ENCODE results near the gene TBX4. TPM values are rescaled to one million over a fixed set of nuclear protein-coding genes. Genes with fewer than 3 reads are reported as not detected.

Gene TBX4
- polyA plus RNA-seq, 2 of the 4 experiments (the other 2 are of a cell fraction) = 0.17 to 0.18 TPM

DNA sequence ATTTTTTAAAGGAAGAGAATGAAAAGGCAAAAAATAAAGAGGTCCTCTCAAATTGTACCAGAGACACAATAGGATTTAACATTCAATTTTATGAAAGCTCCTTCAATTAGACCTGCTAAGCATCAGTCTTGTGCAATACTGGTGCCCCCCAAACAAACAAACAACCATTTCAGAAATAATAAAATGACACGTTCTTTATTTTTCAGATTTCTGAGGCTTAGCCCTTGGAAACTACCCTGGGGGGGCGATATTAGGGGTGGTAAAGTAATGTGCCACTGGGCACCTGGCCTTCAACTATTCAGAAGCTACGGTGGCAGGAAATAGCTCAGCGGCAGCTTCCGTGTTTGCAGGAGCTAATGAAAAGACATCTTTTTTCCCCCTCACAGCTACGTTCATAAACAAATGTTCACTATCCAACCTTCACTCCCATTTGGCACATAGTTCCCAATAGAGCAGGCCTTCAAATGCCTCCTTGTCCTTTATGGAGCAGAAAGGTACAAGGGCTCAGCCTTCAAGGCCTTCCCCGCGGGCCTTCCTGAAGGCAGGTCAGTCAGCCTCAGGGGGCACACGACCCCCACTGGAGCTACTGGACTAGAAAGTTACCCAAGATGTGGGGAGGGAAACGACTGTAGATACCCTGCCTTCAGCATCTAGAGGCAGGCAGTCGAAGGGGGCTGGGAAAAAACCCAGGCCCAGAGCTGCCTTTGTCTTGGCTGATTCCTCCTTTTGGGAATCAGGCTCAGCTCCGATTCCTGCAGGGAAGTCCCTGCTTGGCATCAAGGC lies 44.1 kb downstream of the TBX4 start:
- 73% methylated on average over 12 of the region's 12 CpGs for WGBS (ENCODE audit: missing lambda C conversion rate)
- no peak overlapping the region for H3K27ac ChIP-seq
- H3K4me2 ChIP-seq = no peak overlapping the region
- peaks cover 11% of the 10 kb centered on the region; the same call in 2 of the 3 replicates for H3K4me1 ChIP-seq
- ChIA-PET CTCF (interaction anchor here (0.9 to 1.8 kb wide), 6 partner anchors 14 to 96 kb away, joined by 3 to 10 read pairs (median 3); no protein-coding TSS in a partner anchor), POLR2A (no interaction called here)
- FAIRE-seq = no peak
- TF ChIP-seq GATA3 (IDR thresholded peaks at IDR 0.05; ENCODE audit: borderline replicate concordance) = no peak
- no peak for TF ChIP-seq KDM5A (IDR thresholded peaks at IDR 0.05)
- TF ChIP-seq, protein P1, sequence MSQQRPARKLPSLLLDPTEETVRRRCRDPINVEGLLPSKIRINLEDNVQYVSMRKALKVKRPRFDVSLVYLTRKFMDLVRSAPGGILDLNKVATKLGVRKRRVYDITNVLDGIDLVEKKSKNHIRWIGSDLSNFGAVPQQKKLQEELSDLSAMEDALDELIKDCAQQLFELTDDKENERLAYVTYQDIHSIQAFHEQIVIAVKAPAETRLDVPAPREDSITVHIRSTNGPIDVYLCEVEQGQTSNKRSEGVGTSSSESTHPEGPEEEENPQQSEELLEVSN (IDR thresholded peaks at IDR 0.05; ENCODE audit: borderline replicate concordance, low read depth) = no peak
- no peak for TF ChIP-seq POLR2A (IDR thresholded peaks at IDR 0.05; ENCODE audit: low read length)
- TF ChIP-seq, protein P2, sequence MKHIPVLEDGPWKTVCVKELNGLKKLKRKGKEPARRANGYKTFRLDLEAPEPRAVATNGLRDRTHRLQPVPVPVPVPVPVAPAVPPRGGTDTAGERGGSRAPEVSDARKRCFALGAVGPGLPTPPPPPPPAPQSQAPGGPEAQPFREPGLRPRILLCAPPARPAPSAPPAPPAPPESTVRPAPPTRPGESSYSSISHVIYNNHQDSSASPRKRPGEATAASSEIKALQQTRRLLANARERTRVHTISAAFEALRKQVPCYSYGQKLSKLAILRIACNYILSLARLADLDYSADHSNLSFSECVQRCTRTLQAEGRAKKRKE (CRISPR knock-in tag; IDR thresholded peaks at IDR 0.05; ENCODE audit: low read depth) = no peak
- no peak for TF ChIP-seq FOSL2 (IDR thresholded peaks at IDR 0.05)
- no peak for TF ChIP-seq FOSL2 (CRISPR knock-in tag; IDR thresholded peaks at IDR 0.05)
- no peak for TF ChIP-seq MYC (IDR thresholded peaks at IDR 0.05; ENCODE audit: borderline replicate concordance, low read length)
- TF ChIP-seq EHF (CRISPR knock-in tag; IDR thresholded peaks at IDR 0.05) = no peak
- TF ChIP-seq ZC3H11A (IDR thresholded peaks at IDR 0.05) = no peak
- no peak for TF ChIP-seq NPAS2 (CRISPR knock-in tag; IDR thresholded peaks at IDR 0.05; ENCODE audit: borderline replicate concordance)
- no peak for TF ChIP-seq RCOR1 (IDR thresholded peaks at IDR 0.05; ENCODE audit: low read depth, low read length)
- TF ChIP-seq JUN (IDR thresholded peaks at IDR 0.05) = no peak
- no peak for TF ChIP-seq HDAC2 (IDR thresholded peaks at IDR 0.05)
- TF ChIP-seq RFX5 (IDR thresholded peaks at IDR 0.05) = no peak
- TF ChIP-seq FOSB (CRISPR knock-in tag; IDR thresholded peaks at IDR 0.05) = no peak
- DNase-seq (ENCODE audit: low read depth in 1 of 2, low spot score in 1 of 2) = no peak
- no peak for ATAC-seq
- H3K9me3 ChIP-seq = no peaks in the 10 kb centered on the region
- no peak overlapping the region for H3K4me3 ChIP-seq

DNA sequence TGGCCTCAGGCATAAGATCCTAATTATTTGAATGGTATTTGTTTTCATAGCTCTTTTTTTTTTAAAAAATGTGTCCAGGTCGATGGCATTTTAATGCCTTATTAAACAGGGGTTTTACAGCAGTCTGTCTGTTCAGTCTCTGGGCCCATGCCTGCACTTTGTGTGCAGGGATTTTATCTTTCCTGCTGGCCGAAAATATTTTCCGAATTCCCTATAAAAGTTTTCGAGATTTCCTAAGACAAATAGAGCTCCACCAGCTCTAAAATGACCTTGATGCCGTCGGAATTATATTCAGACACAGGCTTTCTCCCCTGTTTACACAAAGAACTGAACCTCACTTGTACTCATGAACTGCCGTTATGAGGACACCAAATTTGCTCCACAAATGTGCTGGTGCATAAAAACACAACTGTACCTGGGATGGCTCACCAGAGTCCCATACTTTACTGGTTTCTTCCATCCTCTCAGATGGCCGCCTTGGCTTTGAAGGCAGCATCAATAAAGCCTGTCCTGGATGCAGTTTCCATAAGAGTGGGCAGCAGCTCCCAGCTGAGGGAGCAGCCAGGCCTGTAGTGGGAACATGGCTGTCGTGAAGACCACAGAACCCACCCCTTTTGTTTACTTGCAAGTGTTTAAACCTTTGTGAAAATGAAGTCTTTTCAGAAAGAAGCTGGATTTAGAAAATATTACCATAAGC lies 44.9 kb downstream of the TBX4 start:
- no peak overlapping the region for H3K4me3 ChIP-seq
- peaks cover 11% of the 10 kb centered on the region; the same call in 1 of the 3 replicates for H3K4me1 ChIP-seq
- DNase-seq (ENCODE audit: low read depth in 1 of 2, low spot score in 1 of 2) (no peak), FAIRE-seq (no peak), ATAC-seq (no peak)
- TF ChIP-seq RFX5 (IDR thresholded peaks at IDR 0.05) (no peak), CEBPB (IDR thresholded peaks at IDR 0.05) (no peak), HOXA7 (CRISPR knock-in tag; IDR thresholded peaks at IDR 0.05) (no peak), KDM1A (IDR thresholded peaks at IDR 0.05; ENCODE audit: low read depth) (no peak), EP300 (IDR thresholded peaks at IDR 0.05) (no peak), ZC3H11A (IDR thresholded peaks at IDR 0.05) (no peak), RARB (CRISPR knock-in tag; IDR thresholded peaks at IDR 0.05) (no peak), GATA3 (IDR thresholded peaks at IDR 0.05; ENCODE audit: borderline replicate concordance) (no peak), MAFK (IDR thresholded peaks at IDR 0.05; ENCODE audit: partially characterized antibody) (no peak), CBX2 (IDR thresholded peaks at IDR 0.05; ENCODE audit: borderline replicate concordance, low read depth) (no peak), ESRRA (IDR thresholded peaks at IDR 0.05; ENCODE audit: borderline replicate concordance, low read length) (no peak), EHF (CRISPR knock-in tag; IDR thresholded peaks at IDR 0.05) (no peak), KDM5A (IDR thresholded peaks at IDR 0.05) (no peak), POLR2AphosphoS2 (conservative IDR thresholded peaks at IDR 0.05; ENCODE audit: low read length) (no peak)
- TF ChIP-seq, protein P2 (CRISPR knock-in tag; IDR thresholded peaks at IDR 0.05; ENCODE audit: low read depth) = no peak
- TF ChIP-seq, protein P1 (IDR thresholded peaks at IDR 0.05; ENCODE audit: borderline replicate concordance, low read depth) = no peak
- TF ChIP-seq, protein P3, sequence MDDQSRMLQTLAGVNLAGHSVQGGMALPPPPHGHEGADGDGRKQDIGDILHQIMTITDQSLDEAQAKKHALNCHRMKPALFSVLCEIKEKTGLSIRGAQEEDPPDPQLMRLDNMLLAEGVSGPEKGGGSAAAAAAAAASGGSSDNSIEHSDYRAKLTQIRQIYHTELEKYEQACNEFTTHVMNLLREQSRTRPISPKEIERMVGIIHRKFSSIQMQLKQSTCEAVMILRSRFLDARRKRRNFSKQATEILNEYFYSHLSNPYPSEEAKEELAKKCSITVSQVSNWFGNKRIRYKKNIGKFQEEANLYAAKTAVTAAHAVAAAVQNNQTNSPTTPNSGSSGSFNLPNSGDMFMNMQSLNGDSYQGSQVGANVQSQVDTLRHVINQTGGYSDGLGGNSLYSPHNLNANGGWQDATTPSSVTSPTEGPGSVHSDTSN (IDR thresholded peaks at IDR 0.05) = no peak
- 74% methylated on average over 9 of the region's 9 CpGs for WGBS (ENCODE audit: missing lambda C conversion rate)
- POLR2A ChIA-PET = no interaction called here
- H3K4me2 ChIP-seq = no peak overlapping the region
- H3K9me3 ChIP-seq = no peaks in the 10 kb centered on the region
- CTCF ChIA-PET = interaction anchor here (0.9 to 1.8 kb wide), 5 partner anchors 21 to 85 kb away, joined by 3 to 10 read pairs (median 3); no protein-coding TSS in a partner anchor
- no peak overlapping the region for H3K27ac ChIP-seq

Measured in A549 (cell line).